Measurements from ENCODE around the gene BRPF3.
A peak's percentile ranks its signal among the peaks of the same experiment; 100 is the strongest.

Gene BRPF3

GRCh38 chr6:36232172-36232571 lies 35.6 kb downstream of the BRPF3 start:
- Histone ChIP-seq H3K4me1 (ENCODE audit: control insufficient read depth, insufficient read depth, low read length) (no peaks in the 10 kb centered on the region), H3K36me3 (ENCODE audit: control insufficient read depth, insufficient read depth, low read length) (peaks cover 58% of the 10 kb centered on the region), H3K27ac (ENCODE audit: low read depth, low read length) (no peak overlapping the region), H3K4me3 (ENCODE audit: low read depth, low read length) (no peak overlapping the region), H3K27me3 (ENCODE audit: control insufficient read depth, insufficient read depth, low read length) (no peaks in the 10 kb centered on the region), H3K9ac (ENCODE audit: low read depth, low read length) (no peak overlapping the region), H3K9me3 (ENCODE audit: control insufficient read depth, insufficient read depth, low read length) (no peaks in the 10 kb centered on the region)

DNA sequence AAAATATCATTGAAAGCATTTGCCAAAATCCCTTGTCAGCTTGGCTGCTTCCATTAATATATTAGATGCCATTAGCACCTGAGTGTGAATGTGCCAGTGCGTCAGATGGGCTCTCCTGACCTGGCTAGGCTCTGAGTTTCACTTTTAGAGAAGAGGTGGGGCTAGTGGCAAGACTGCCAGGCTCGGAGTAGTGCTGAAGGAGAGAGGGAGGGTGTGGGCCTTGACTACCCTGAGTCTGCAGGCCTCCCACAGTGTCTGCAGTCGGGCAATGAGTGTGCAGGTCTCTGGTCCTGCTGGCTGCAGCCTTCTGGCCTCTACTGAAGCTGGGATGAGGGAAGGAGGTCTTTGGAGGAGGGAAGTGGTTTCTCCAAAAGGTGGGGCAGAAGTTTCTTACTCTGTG lies 38.8 kb downstream of the BRPF3 start:
- Histone ChIP-seq H3K9me3 (ENCODE audit: control insufficient read depth, insufficient read depth, low read length) (no peaks in the 10 kb centered on the region), H3K27me3 (ENCODE audit: control insufficient read depth, insufficient read depth, low read length) (no peaks in the 10 kb centered on the region), H3K4me3 (ENCODE audit: low read depth, low read length) (no peak overlapping the region), H3K4me1 (ENCODE audit: control insufficient read depth, insufficient read depth, low read length) (no peaks in the 10 kb centered on the region), H3K27ac (ENCODE audit: low read depth, low read length) (no peak overlapping the region), H3K9ac (ENCODE audit: low read depth, low read length) (no peak overlapping the region), H3K36me3 (ENCODE audit: control insufficient read depth, insufficient read depth, low read length) (peaks cover 28% of the 10 kb centered on the region)

GRCh38 chr6:36235862-36236261 lies 39.3 kb downstream of the BRPF3 start:
- H3K27me3 ChIP-seq (ENCODE audit: control insufficient read depth, insufficient read depth, low read length): no peaks in the 10 kb centered on the region
- H3K9ac ChIP-seq (ENCODE audit: low read depth, low read length): no peak overlapping the region
- H3K4me1 ChIP-seq (ENCODE audit: control insufficient read depth, insufficient read depth, low read length): no peaks in the 10 kb centered on the region
- H3K9me3 ChIP-seq (ENCODE audit: control insufficient read depth, insufficient read depth, low read length): no peaks in the 10 kb centered on the region
- no peak overlapping the region for H3K27ac ChIP-seq (ENCODE audit: low read depth, low read length)
- H3K36me3 ChIP-seq (ENCODE audit: control insufficient read depth, insufficient read depth, low read length): peaks cover 22% of the 10 kb centered on the region
- H3K4me3 ChIP-seq (ENCODE audit: low read depth, low read length): no peak overlapping the region

- no peaks in the 10 kb centered on the region for H3K27me3 ChIP-seq (ENCODE audit: control insufficient read depth, insufficient read depth, low read length)
- no peak overlapping the region for H3K9ac ChIP-seq (ENCODE audit: low read depth, low read length)
- H3K27ac ChIP-seq (ENCODE audit: low read depth, low read length): no peak overlapping the region
- H3K4me3 ChIP-seq (ENCODE audit: low read depth, low read length): no peak overlapping the region
- H3K36me3 ChIP-seq (ENCODE audit: control insufficient read depth, insufficient read depth, low read length): no peaks in the 10 kb centered on the region
- no peaks in the 10 kb centered on the region for H3K9me3 ChIP-seq (ENCODE audit: control insufficient read depth, insufficient read depth, low read length)
- peaks cover 13% of the 10 kb centered on the region for H3K4me1 ChIP-seq (ENCODE audit: control insufficient read depth, insufficient read depth, low read length)
Measured at GRCh38 chr6:36239774-36240173, 43.2 kb downstream of the BRPF3 start.

GRCh38 chr6:36241728-36242127 lies 45.2 kb downstream of the BRPF3 start:
- Histone ChIP-seq H3K27me3 (ENCODE audit: control insufficient read depth, insufficient read depth, low read length) (no peaks in the 10 kb centered on the region), H3K36me3 (ENCODE audit: control insufficient read depth, insufficient read depth, low read length) (no peaks in the 10 kb centered on the region), H3K9me3 (ENCODE audit: control insufficient read depth, insufficient read depth, low read length) (no peaks in the 10 kb centered on the region), H3K4me1 (ENCODE audit: control insufficient read depth, insufficient read depth, low read length) (peaks cover 25% of the 10 kb centered on the region), H3K9ac (ENCODE audit: low read depth, low read length) (no peak overlapping the region), H3K27ac (ENCODE audit: low read depth, low read length) (no peak overlapping the region), H3K4me3 (ENCODE audit: low read depth, low read length) (no peak overlapping the region)

- Histone ChIP-seq H3K27ac (ENCODE audit: low read depth, low read length) (no peak overlapping the region), H3K9ac (ENCODE audit: low read depth, low read length) (no peak overlapping the region), H3K36me3 (ENCODE audit: control insufficient read depth, insufficient read depth, low read length) (no peaks in the 10 kb centered on the region), H3K4me3 (ENCODE audit: low read depth, low read length) (no peak overlapping the region), H3K27me3 (ENCODE audit: control insufficient read depth, insufficient read depth, low read length) (no peaks in the 10 kb centered on the region), H3K9me3 (ENCODE audit: control insufficient read depth, insufficient read depth, low read length) (no peaks in the 10 kb centered on the region), H3K4me1 (ENCODE audit: control insufficient read depth, insufficient read depth, low read length) (peaks cover 25% of the 10 kb centered on the region)
Measured at GRCh38 chr6:36242161-36242560, 45.6 kb downstream of the BRPF3 start.

GRCh38 chr6:36242626-36243025 lies 46.1 kb downstream of the BRPF3 start:
- Histone ChIP-seq H3K9me3 (ENCODE audit: control insufficient read depth, insufficient read depth, low read length) (no peaks in the 10 kb centered on the region), H3K36me3 (ENCODE audit: control insufficient read depth, insufficient read depth, low read length) (no peaks in the 10 kb centered on the region), H3K4me3 (ENCODE audit: low read depth, low read length) (no peak overlapping the region), H3K4me1 (ENCODE audit: control insufficient read depth, insufficient read depth, low read length) (peaks cover 25% of the 10 kb centered on the region), H3K27ac (ENCODE audit: low read depth, low read length) (no peak overlapping the region), H3K27me3 (ENCODE audit: control insufficient read depth, insufficient read depth, low read length) (no peaks in the 10 kb centered on the region), H3K9ac (ENCODE audit: low read depth, low read length) (no peak overlapping the region)

GRCh38 chr6:36243562-36244212 lies 47.1 kb downstream of the BRPF3 start:
- Histone ChIP-seq H3K9ac (ENCODE audit: low read depth, low read length) (no peak overlapping the region), H3K9me3 (ENCODE audit: control insufficient read depth, insufficient read depth, low read length) (no peaks in the 10 kb centered on the region), H3K4me3 (ENCODE audit: low read depth, low read length) (no peak overlapping the region), H3K27me3 (ENCODE audit: control insufficient read depth, insufficient read depth, low read length) (no peaks in the 10 kb centered on the region), H3K4me1 (ENCODE audit: control insufficient read depth, insufficient read depth, low read length) (peaks cover 25% of the 10 kb centered on the region), H3K27ac (ENCODE audit: low read depth, low read length) (no peak overlapping the region), H3K36me3 (ENCODE audit: control insufficient read depth, insufficient read depth, low read length) (no peaks in the 10 kb centered on the region)

DNA sequence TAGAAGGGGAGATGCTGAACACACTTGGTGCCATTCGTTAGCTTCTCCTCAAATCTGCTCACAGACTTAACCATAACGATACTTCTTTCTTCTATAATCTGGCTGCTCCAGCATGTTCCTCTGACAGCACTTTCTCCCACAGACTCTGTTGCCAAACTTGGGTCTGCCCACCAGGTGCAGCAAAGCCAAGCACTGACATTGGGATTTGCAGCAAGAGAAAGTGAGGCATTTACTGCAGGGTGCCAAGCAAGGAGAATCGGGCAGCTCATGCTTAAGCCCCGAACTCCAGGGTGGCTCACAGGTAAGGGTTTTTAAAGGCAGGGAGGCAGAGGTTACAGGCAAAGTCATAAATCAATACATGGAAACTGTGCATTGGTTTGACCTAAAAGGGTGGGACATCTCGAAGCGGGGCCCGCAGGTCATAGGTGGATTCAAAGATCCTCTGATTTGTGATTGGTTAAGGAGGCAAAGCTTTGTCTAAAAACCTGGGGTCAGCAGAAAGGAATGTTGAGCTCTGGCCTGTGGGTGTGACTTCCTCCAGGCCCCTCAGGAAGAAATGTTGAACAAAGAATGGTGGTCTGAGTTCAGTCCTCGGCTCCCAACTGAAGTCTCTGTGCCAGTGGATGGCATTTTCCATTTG lies 48.2 kb downstream of the BRPF3 start:
- Histone ChIP-seq H3K27ac (ENCODE audit: low read depth, low read length) (peak overlapping the region; percentile 73), H3K36me3 (ENCODE audit: control insufficient read depth, insufficient read depth, low read length) (no peaks in the 10 kb centered on the region), H3K27me3 (ENCODE audit: control insufficient read depth, insufficient read depth, low read length) (no peaks in the 10 kb centered on the region), H3K9me3 (ENCODE audit: control insufficient read depth, insufficient read depth, low read length) (no peaks in the 10 kb centered on the region), H3K4me3 (ENCODE audit: low read depth, low read length) (no peak overlapping the region), H3K9ac (ENCODE audit: low read depth, low read length) (no peak overlapping the region; the same call in 1 of the 2 replicates), H3K4me1 (ENCODE audit: control insufficient read depth, insufficient read depth, low read length) (peaks cover 25% of the 10 kb centered on the region)

DNA sequence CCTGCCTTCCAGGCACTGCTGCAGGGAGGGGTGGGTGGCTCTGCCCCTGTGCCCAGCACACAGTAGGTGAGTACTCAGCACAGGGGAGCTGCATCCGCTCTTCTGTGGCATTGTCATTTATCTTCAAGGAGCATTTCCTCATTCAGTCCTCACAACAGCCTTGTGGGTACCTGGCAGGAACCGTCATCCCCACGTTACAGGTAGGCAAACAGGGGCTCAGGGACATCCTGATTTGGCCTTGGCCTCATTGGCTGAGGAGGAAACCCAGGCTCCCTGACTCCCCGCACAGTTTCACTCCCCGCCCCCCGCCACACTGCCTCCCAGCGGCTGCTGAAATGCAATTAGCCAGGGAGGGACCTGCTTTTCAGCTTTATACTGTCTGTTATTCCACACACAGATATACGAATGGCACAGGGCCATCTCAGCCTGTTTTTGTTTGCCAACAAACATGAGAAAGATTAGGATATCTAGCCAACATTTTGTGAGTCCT lies 49.1 kb downstream of the BRPF3 start:
- Histone ChIP-seq H3K36me3 (ENCODE audit: control insufficient read depth, insufficient read depth, low read length) (no peaks in the 10 kb centered on the region), H3K27ac (ENCODE audit: low read depth, low read length) (peak overlapping the region; percentile 71), H3K4me1 (ENCODE audit: control insufficient read depth, insufficient read depth, low read length) (peaks cover 25% of the 10 kb centered on the region), H3K27me3 (ENCODE audit: control insufficient read depth, insufficient read depth, low read length) (no peaks in the 10 kb centered on the region), H3K9ac (ENCODE audit: low read depth, low read length) (peak overlapping the region; percentile 5; the same call in 1 of the 2 replicates), H3K4me3 (ENCODE audit: low read depth, low read length) (no peak overlapping the region), H3K9me3 (ENCODE audit: control insufficient read depth, insufficient read depth, low read length) (no peaks in the 10 kb centered on the region)

DNA sequence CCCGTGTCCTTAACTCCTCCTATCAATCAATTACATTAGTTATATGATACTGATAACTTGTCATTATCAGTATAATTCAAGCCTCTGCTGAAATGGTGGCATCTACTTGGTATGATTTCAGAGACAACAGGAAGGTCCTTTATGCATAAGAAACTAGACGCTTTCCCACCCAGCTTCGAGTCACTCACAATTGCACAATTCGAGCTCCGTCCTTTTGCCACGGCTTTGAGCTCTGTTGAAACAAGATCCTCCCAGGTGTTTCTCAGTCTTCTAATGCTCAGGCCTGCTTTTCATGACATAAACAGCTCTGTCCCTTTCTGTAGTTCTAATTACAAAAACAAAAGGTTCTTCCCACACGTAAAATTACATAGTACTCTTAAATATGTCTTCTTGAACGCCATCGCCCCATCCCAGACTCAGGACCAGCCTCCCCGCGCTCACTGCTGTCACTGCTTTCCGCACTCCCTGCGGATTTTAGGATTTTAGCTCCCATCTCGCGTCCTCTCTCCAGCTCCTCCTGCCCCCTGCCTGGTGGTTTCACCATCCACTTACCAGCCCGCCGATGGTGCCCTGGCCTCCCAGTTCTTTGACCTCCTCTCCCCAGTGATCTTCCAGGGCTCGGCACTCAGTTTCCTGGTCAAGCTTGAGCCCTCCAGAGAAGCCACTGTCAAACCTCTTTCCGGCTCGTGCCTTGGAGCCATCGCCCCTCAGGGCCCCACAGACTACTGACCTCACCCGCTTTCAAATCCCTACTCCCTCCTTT lies 50.1 kb downstream of the BRPF3 start:
- Histone ChIP-seq H3K4me3 (ENCODE audit: low read depth, low read length) (no peak overlapping the region), H3K27me3 (ENCODE audit: control insufficient read depth, insufficient read depth, low read length) (no peaks in the 10 kb centered on the region), H3K27ac (ENCODE audit: low read depth, low read length) (no peak overlapping the region), H3K9ac (ENCODE audit: low read depth, low read length) (no peak overlapping the region), H3K9me3 (ENCODE audit: control insufficient read depth, insufficient read depth, low read length) (no peaks in the 10 kb centered on the region), H3K4me1 (ENCODE audit: control insufficient read depth, insufficient read depth, low read length) (peaks cover 25% of the 10 kb centered on the region), H3K36me3 (ENCODE audit: control insufficient read depth, insufficient read depth, low read length) (no peaks in the 10 kb centered on the region)

Measured in HUES48 (cell line).